Endodermal cell (in vitro differentiated cells): ENCODE measurements around the gene ZNF710. TPM values are rescaled to one million over a fixed set of nuclear protein-coding genes. Genes with fewer than 3 reads are reported as not detected.

ENCODE experiments used
- DNase-seq: peaks from one replicate; pipeline ENCODE4 v3.0.0-alpha.2; 2017
- H3K27ac ChIP-seq: 2 replicates; pipeline ENCODE4 v1.5.1; 2013; ENCODE audit warnings: mild to moderate bottlenecking, low read depth, low read length, moderate library complexity
- H3K27me3 ChIP-seq: 2 replicates; pipeline ENCODE4 v1.6.1; 2013; ENCODE audit warnings: mild to moderate bottlenecking, low read length, moderate library complexity; ENCODE audit not compliant: insufficient read depth, control insufficient read depth, poor library complexity, severe bottlenecking
- H3K36me3 ChIP-seq: 2 replicates; pipeline ENCODE4 v1.7.0; 2013; ENCODE audit warnings: mild to moderate bottlenecking, low read length, moderate library complexity; ENCODE audit not compliant: control insufficient read depth, insufficient read depth
- H3K4me1 ChIP-seq: one replicate; pipeline ENCODE4 v1.7.0; 2013; ENCODE audit warnings: low read length; ENCODE audit not compliant: control insufficient read depth, insufficient read depth
- H3K4me3 ChIP-seq: 2 replicates; pipeline ENCODE4 v1.5.1; 2013; ENCODE audit warnings: mild to moderate bottlenecking, low read length, moderate library complexity
- H3K9ac ChIP-seq: 2 replicates; pipeline ENCODE4 v1.6.1; 2013; ENCODE audit warnings: mild to moderate bottlenecking, low read length, moderate library complexity; ENCODE audit not compliant: poor library complexity, severe bottlenecking; ENCODE audit errors: extremely low read depth
- H3K9me3 ChIP-seq: 2 replicates; pipeline ENCODE4 v1.6.1; 2013; ENCODE audit warnings: mild to moderate bottlenecking, low read length, moderate library complexity; ENCODE audit not compliant: control insufficient read depth
- H3K27ac Mint-ChIP-seq: 2 replicates; pipeline ENCODE4 v1.8.0; 2020; ENCODE audit warnings: mixed read lengths
- H3K27me3 Mint-ChIP-seq: 2 replicates; pipeline ENCODE4 v1.8.0; 2021; ENCODE audit warnings: mild to moderate bottlenecking, mixed read lengths; ENCODE audit not compliant: insufficient read depth
- H3K36me3 Mint-ChIP-seq: 2 replicates; pipeline ENCODE4 v1.8.0; 2020; ENCODE audit warnings: low read depth, mixed read lengths
- H3K4me1 Mint-ChIP-seq: 2 replicates; pipeline ENCODE4 v1.8.0; 2020; ENCODE audit warnings: mixed read lengths
- H3K4me3 Mint-ChIP-seq: 2 replicates; pipeline ENCODE4 v1.8.0; 2020; ENCODE audit warnings: mild to moderate bottlenecking, moderate library complexity, mixed read lengths
- H3K9me3 Mint-ChIP-seq: 2 replicates; pipeline ENCODE4 v1.8.0; 2020; ENCODE audit warnings: mild to moderate bottlenecking, mixed read lengths
- WGBS, 2 experiments: methylation state at CpG; one replicate each; pipeline versions ENCODE4 v1.1.5 to v1.1.7; 2013; ENCODE audit warnings: missing lambda C conversion rate in 2 of 2, mixed read lengths in 1 of 2; ENCODE audit not compliant: insufficient coverage in 1 of 2, insufficient read length in 1 of 2; 5-methylcytosine and 5-hydroxymethylcytosine counted together
- total RNA-seq, 2 donors: library from RNA; stranded (reverse); fragmentation: NEBNext Ultra II Directional in 1 of 2; extraction: Animal tissue kit (Norgen Biotek cat#: 25700) in 1 of 2; gene quantifications; 2 replicates in 1 of 2; 3 replicates in 1 of 2; pipeline ENCODE4 v1.2.1, GENCODE V29; 2021
- TF ChIP-seq, protein P1 (sequence below): fragments of 200-600 bp; sonication (generic); conservative IDR thresholded peaks from 2 replicates; pipeline ENCODE4 v1.5.0; 2021; ENCODE audit warnings: antibody characterized with exemption, mild to moderate bottlenecking

ZNF710 gene
- total RNA-seq, 2 donors from 2014 or later = 31.8 to 39.1 TPM

DNA sequence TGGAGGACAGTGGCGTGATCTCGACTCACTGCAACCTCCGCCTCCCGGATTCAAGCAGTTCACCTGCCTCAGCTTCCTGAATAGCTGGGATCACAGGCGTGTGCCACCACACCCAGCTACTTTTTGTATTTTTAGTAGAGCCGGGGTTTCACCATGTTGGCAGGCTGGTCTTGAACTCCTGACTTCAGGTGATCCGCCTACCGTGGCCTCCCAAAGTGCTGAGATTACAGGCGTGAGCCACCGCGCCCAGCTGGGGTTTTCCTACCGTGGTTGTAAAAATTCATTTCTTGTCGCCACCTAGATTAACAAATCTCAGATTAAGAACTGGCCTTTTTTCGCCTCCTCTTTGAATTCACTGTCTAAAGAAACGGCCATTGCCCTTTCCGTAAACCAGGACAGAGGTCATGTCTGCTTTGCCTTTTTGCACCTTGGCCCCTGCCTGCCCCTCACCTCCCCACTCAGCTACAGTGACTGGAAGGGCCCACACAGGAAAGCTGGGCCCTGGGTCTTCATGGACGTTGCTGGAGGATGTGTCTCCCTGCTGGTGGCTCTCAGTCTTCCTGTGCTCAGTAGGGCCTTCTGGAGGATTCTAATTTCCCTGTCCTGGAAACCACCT is 17.2 kb downstream of the ZNF710 start:
- no peaks in the 10 kb centered on the region for H3K9me3 Mint-ChIP-seq
- peak; percentile 44 for DNase-seq
- H3K36me3 ChIP-seq = no peaks in the 10 kb centered on the region
- no peak overlapping the region for H3K27ac ChIP-seq
- TF ChIP-seq, protein P1, sequence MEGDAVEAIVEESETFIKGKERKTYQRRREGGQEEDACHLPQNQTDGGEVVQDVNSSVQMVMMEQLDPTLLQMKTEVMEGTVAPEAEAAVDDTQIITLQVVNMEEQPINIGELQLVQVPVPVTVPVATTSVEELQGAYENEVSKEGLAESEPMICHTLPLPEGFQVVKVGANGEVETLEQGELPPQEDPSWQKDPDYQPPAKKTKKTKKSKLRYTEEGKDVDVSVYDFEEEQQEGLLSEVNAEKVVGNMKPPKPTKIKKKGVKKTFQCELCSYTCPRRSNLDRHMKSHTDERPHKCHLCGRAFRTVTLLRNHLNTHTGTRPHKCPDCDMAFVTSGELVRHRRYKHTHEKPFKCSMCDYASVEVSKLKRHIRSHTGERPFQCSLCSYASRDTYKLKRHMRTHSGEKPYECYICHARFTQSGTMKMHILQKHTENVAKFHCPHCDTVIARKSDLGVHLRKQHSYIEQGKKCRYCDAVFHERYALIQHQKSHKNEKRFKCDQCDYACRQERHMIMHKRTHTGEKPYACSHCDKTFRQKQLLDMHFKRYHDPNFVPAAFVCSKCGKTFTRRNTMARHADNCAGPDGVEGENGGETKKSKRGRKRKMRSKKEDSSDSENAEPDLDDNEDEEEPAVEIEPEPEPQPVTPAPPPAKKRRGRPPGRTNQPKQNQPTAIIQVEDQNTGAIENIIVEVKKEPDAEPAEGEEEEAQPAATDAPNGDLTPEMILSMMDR = peak; percentile 15
- no peak overlapping the region for H3K9ac ChIP-seq
- H3K27ac Mint-ChIP-seq = no peak overlapping the region
- no peaks in the 10 kb centered on the region for H3K27me3 ChIP-seq
- H3K4me1 ChIP-seq = peaks cover 13% of the 10 kb centered on the region
- H3K9me3 ChIP-seq = no peaks in the 10 kb centered on the region
- no peak overlapping the region for H3K4me3 Mint-ChIP-seq
- peaks cover 18% of the 10 kb centered on the region for H3K4me1 Mint-ChIP-seq
- H3K36me3 Mint-ChIP-seq = peaks cover 5% of the 10 kb centered on the region
- H3K27me3 Mint-ChIP-seq = no peaks in the 10 kb centered on the region
- H3K4me3 ChIP-seq = no peak overlapping the region
- WGBS, 2 experiments = 94 to 96% methylated on average over 16 to 17 of the region's 17 CpGs

DNA sequence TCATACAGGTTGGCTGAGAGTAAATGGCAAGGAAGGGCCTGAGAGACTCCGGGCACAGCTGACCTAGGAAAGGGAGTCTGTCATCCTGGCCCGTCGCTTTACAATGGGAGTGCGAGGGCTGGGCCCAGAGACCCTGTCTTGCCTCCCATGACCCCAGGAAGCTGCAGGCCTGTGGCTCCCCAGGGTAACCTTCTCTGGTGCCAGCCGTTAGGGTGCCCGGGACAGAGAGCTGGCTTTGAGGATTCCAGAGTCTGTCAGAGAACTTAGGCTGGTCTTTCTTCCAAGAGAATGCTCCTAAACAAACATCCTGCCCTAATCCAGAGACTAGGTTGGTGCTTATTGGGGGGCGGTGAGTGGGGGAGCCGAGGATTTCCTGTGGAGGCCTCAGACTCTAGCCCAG is 18.5 kb downstream of the ZNF710 start:
- H3K9me3 Mint-ChIP-seq = no peaks in the 10 kb centered on the region
- DNase-seq = peak; percentile 46
- no peak overlapping the region for H3K4me3 Mint-ChIP-seq
- peaks cover 18% of the 10 kb centered on the region for H3K4me1 Mint-ChIP-seq
- H3K4me1 ChIP-seq = peaks cover 13% of the 10 kb centered on the region
- H3K9ac ChIP-seq = no peak overlapping the region
- TF ChIP-seq, protein P1 = no peak
- WGBS, 2 experiments = 79 to 80% methylated on average over 6 to 8 of the region's 8 CpGs
- H3K27ac ChIP-seq = no peak overlapping the region
- no peak overlapping the region for H3K27ac Mint-ChIP-seq
- no peak overlapping the region for H3K4me3 ChIP-seq
- H3K36me3 Mint-ChIP-seq = peaks cover 5% of the 10 kb centered on the region
- no peaks in the 10 kb centered on the region for H3K36me3 ChIP-seq
- H3K27me3 Mint-ChIP-seq = no peaks in the 10 kb centered on the region
- no peaks in the 10 kb centered on the region for H3K27me3 ChIP-seq
- H3K9me3 ChIP-seq = no peaks in the 10 kb centered on the region

DNA sequence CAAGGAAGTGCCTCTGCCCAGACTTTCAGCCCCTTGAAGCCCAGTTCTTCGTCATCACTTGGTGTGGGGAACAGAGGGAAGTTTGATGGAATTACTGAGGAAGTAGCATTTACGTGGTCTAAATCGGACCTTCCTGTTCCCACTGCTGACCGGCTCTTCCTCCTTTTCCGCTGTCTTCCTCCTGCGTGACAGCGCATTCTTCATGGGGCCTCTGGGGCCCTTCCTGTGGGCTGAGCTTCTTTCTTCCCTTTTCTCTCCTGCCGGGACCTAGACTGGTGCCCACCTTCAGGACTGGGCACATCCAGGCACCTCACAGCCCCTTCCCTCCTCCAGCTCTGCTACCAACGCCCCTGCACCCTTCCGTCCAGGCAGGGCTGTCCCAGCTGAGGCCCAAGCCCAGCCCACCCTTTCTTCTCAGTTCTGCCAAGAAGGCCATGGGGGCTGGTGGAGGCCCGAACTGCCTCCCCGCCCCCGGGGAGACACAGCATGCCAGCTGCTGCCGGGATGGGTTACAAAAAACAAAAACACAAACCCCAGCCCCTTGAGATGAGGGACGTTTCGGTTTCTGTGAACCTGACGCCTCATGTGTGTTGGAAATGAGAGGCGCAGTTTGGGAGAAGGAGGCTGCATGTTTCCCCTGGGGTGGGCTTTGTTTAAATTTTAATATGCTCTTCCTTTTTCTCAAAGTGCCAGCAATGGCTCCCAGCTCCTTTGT is 19.1 kb downstream of the ZNF710 start:
- H3K9me3 Mint-ChIP-seq = no peaks in the 10 kb centered on the region
- H3K36me3 Mint-ChIP-seq = peaks cover 5% of the 10 kb centered on the region
- H3K9ac ChIP-seq = no peak overlapping the region
- TF ChIP-seq, protein P1 = no peak
- no peak overlapping the region for H3K4me3 ChIP-seq
- no peaks in the 10 kb centered on the region for H3K27me3 Mint-ChIP-seq
- H3K27ac ChIP-seq = no peak overlapping the region
- no peaks in the 10 kb centered on the region for H3K9me3 ChIP-seq
- H3K4me1 ChIP-seq = peaks cover 13% of the 10 kb centered on the region
- peak overlapping the region; percentile 44 for H3K27ac Mint-ChIP-seq
- DNase-seq = no peak
- H3K36me3 ChIP-seq = no peaks in the 10 kb centered on the region
- peaks cover 18% of the 10 kb centered on the region for H3K4me1 Mint-ChIP-seq
- no peaks in the 10 kb centered on the region for H3K27me3 ChIP-seq
- 84 to 87% methylated on average over 6 to 17 of the region's 18 CpGs for WGBS, 2 experiments
- H3K4me3 Mint-ChIP-seq = no peak overlapping the region
